Progenitor cell of endocrine pancreas (in vitro differentiated cells): ENCODE data around the gene TECPR1. TPM values are rescaled to one million over a fixed set of nuclear protein-coding genes. Genes with fewer than 3 reads are reported as not detected.

Experiments
- DNase-seq: peaks from one replicate; pipeline ENCODE4 v3.0.0; 2021; ENCODE audit warnings: low spot score; ENCODE audit not compliant: unreplicated experiment
- H3K27ac Mint-ChIP-seq: 2 replicates; pipeline ENCODE4 v1.8.0; 2021; ENCODE audit warnings: mild to moderate bottlenecking, moderate library complexity, mixed read lengths
- H3K27me3 Mint-ChIP-seq: 2 replicates; pipeline ENCODE4 v1.8.0; 2021; ENCODE audit warnings: mixed read lengths
- H3K36me3 Mint-ChIP-seq: 2 replicates; pipeline ENCODE4 v1.8.0; 2022; ENCODE audit warnings: mixed read lengths; ENCODE audit not compliant: insufficient read depth
- H3K4me1 Mint-ChIP-seq: 2 replicates; pipeline ENCODE4 v1.8.0; 2021; ENCODE audit warnings: low read depth, mixed read lengths
- H3K4me3 Mint-ChIP-seq: 2 replicates; pipeline ENCODE4 v1.8.0; 2021; ENCODE audit warnings: low read depth, mild to moderate bottlenecking, moderate library complexity, mixed read lengths
- H3K9me3 Mint-ChIP-seq: 2 replicates; pipeline ENCODE4 v1.8.0; 2021; ENCODE audit warnings: low read depth, mixed read lengths
- CTCF ChIP-seq: fragments of 200-600 bp; sonication (generic); IDR thresholded peaks from one replicate; pipeline ENCODE4 v1.5.0; 2021; ENCODE audit warnings: antibody characterized with exemption, mild to moderate bottlenecking; ENCODE audit not compliant: unreplicated experiment
- total RNA-seq: library from RNA; stranded (reverse); gene quantifications from 2 replicates; pipeline ENCODE4 v1.2.1, GENCODE V29; 2021

The TECPR1 gene
- total RNA-seq, 1 donor from 2014 or later: 41.6 TPM

DNA sequence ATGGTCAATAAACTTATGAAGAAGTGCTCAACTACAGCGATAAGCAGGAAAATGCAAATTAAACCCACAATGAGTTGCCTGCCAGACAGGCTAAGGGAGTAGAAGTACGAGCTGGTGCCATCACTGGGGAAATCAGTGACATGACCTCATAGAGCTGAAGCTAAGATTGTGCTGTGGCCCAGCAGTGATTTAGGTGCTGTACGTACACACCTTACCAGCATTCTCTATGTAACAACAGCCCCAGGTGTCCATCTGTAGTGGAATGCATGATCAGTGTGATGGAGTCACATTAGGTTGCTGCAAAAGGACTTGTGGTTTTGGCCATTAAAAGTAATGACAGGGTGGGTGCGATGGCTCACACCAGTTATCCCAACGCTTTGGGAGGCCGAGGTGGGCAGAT lies 5.7 kb upstream of the TECPR1 start:
- no peaks in the 10 kb centered on the region for H3K9me3 Mint-ChIP-seq
- peaks cover 5% of the 10 kb centered on the region for H3K4me1 Mint-ChIP-seq
- H3K4me3 Mint-ChIP-seq: no peak overlapping the region

GRCh38 chr7:98256431-98256830 lies 4.4 kb upstream of the TECPR1 start:
- Mint-ChIP-seq H3K4me1 (peaks cover 9% of the 10 kb centered on the region), H3K4me3 (no peak overlapping the region), H3K9me3 (no peaks in the 10 kb centered on the region), H3K36me3 (peaks cover 2% of the 10 kb centered on the region), H3K27me3 (no peaks in the 10 kb centered on the region), H3K27ac (no peak overlapping the region)
- DNase-seq: no peak
- TF ChIP-seq CTCF: no peak

More for the DNA sequence above, 5.7 kb upstream of the TECPR1 start:
- no peak for TF ChIP-seq CTCF
- no peak for DNase-seq
- Mint-ChIP-seq H3K36me3 (peaks cover 4% of the 10 kb centered on the region), H3K27ac (no peak overlapping the region), H3K27me3 (no peaks in the 10 kb centered on the region)

DNA sequence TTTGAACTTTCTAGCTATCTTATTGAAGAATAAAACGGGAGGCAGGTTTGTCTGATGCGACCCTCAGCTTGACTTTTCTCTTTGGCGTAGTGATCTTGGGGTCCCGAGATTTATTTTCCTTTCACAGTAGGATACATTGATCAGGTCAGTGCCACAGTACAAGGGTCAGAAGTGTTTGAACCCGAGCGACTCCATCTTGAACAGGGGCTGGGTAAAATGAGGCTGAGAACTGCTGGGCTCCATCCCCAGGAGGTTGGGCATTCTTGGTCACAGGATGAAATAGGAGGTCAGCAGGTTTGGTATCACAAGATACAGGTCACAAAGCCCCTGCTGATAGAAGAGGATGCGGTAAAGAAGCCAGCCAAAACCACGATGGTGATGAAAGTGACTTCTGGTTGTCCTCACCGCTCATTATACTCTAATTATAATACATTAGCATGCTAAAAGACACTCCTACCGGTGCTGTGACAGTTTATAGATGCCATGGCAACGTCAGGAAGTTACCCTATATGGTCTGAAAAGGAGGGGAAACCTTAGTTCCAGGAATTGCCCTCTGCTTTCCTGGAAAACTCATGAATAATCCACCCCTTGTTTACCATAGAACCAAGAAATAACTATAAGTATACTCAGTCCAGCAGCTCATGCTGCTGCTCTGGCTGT lies 3.0 kb upstream of the TECPR1 start:
- H3K36me3 Mint-ChIP-seq: peaks cover 2% of the 10 kb centered on the region
- H3K4me3 Mint-ChIP-seq: no peak overlapping the region
- DNase-seq: no peak
- peaks cover 19% of the 10 kb centered on the region for H3K4me1 Mint-ChIP-seq
- H3K9me3 Mint-ChIP-seq: no peaks in the 10 kb centered on the region
- peak overlapping the region; percentile 31 for H3K27ac Mint-ChIP-seq
- H3K27me3 Mint-ChIP-seq: no peaks in the 10 kb centered on the region
- TF ChIP-seq CTCF: no peak

GRCh38 chr7:98254516-98254915 lies 2.5 kb upstream of the TECPR1 start:
- H3K4me1 Mint-ChIP-seq: peaks cover 21% of the 10 kb centered on the region
- no peaks in the 10 kb centered on the region for H3K9me3 Mint-ChIP-seq
- no peak for TF ChIP-seq CTCF
- peak overlapping the region; percentile 31 for H3K27ac Mint-ChIP-seq
- H3K27me3 Mint-ChIP-seq: no peaks in the 10 kb centered on the region
- no peak for DNase-seq
- H3K4me3 Mint-ChIP-seq: peak overlapping the region; percentile 9
- peaks cover 2% of the 10 kb centered on the region for H3K36me3 Mint-ChIP-seq

GRCh38 chr7:98252425-98253054 lies 508 bp upstream of the TECPR1 start:
- DNase-seq: no peak
- H3K36me3 Mint-ChIP-seq: peaks cover 2% of the 10 kb centered on the region
- TF ChIP-seq CTCF: no peak
- H3K4me3 Mint-ChIP-seq: peak overlapping the region; percentile 96
- H3K27ac Mint-ChIP-seq: peak overlapping the region; percentile 96
- peaks cover 21% of the 10 kb centered on the region for H3K4me1 Mint-ChIP-seq
- no peaks in the 10 kb centered on the region for H3K9me3 Mint-ChIP-seq
- H3K27me3 Mint-ChIP-seq: no peaks in the 10 kb centered on the region
